ENCODE results near the gene USF1.

DNA sequence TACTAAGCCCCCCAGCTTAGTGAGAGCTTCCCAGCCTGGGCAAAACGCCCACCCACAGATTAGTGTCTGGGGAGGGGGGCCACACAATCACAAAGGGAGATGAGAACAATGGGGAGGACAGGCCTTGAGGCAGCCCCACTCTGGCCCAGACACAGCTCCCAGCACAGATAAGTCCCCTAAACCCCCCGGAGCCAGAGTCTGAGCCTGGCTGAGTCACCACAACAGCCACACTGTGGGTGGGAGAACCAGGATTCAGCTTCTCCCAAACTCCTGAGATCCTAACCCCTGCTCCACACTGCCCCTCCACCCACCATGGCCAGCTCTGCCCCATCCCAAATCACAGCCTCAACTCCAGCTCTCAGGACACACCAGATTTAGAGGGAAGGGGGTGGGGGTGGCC is 39.4 kb upstream of the USF1 start:
- TF ChIP-seq, protein P1, sequence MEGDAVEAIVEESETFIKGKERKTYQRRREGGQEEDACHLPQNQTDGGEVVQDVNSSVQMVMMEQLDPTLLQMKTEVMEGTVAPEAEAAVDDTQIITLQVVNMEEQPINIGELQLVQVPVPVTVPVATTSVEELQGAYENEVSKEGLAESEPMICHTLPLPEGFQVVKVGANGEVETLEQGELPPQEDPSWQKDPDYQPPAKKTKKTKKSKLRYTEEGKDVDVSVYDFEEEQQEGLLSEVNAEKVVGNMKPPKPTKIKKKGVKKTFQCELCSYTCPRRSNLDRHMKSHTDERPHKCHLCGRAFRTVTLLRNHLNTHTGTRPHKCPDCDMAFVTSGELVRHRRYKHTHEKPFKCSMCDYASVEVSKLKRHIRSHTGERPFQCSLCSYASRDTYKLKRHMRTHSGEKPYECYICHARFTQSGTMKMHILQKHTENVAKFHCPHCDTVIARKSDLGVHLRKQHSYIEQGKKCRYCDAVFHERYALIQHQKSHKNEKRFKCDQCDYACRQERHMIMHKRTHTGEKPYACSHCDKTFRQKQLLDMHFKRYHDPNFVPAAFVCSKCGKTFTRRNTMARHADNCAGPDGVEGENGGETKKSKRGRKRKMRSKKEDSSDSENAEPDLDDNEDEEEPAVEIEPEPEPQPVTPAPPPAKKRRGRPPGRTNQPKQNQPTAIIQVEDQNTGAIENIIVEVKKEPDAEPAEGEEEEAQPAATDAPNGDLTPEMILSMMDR (IDR thresholded peaks at IDR 0.05; ENCODE audit: poor library complexity), result no peak
- TF ChIP-seq EZH2phosphoT487 (IDR thresholded peaks at IDR 0.05; ENCODE audit: low read depth, severe bottlenecking, unreplicated experiment), result no peak

All from hepatocyte (in vitro differentiated cells).